ENCODE results near the gene EPHX1.
"Not testable (repeated sequence)": the region's sequence is repeated elsewhere in the genome, so short reads cannot be mapped to it uniquely, and the experiment has no call there.

Gene EPHX1

DNA sequence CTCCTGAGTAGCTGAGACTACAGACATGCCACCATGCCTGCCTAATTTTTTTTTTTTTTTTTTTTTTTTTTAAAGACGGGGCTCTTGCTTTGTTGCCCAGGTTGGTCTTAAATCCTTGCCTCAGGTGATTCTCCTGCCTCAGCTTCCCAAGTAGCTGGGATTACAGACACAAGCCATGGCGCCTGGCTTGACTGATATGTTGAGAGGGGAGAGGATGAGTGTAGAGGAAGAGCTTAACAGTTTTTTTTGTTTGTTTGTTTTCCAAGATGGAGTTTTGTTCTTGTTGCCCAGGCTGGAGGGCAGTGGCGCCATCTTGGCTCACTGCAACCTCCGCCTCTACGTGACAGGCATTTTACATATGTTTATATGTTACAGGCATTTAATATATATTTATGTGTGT lies 29.8 kb upstream of the EPHX1 start:
- Histone ChIP-seq H3K36me3 (ENCODE audit: insufficient read depth, low read length) (peaks cover 9% of the 10 kb centered on the region), H3K4me1 (ENCODE audit: control insufficient read depth, insufficient read depth, low read length) (peaks cover 20% of the 10 kb centered on the region), H3K27me3 (ENCODE audit: control insufficient read depth, insufficient read depth, low read length) (no peaks in the 10 kb centered on the region), H3K4me2 (ENCODE audit: low read length) (peak overlapping the region; percentile 81), H3K9ac (ENCODE audit: low read depth, low read length) (no peak overlapping the region), H3K4me3 (ENCODE audit: low read length) (no peak overlapping the region), H3K9me3 (replicated peaks; ENCODE audit: low read length) (no peaks in the 10 kb centered on the region)

DNA sequence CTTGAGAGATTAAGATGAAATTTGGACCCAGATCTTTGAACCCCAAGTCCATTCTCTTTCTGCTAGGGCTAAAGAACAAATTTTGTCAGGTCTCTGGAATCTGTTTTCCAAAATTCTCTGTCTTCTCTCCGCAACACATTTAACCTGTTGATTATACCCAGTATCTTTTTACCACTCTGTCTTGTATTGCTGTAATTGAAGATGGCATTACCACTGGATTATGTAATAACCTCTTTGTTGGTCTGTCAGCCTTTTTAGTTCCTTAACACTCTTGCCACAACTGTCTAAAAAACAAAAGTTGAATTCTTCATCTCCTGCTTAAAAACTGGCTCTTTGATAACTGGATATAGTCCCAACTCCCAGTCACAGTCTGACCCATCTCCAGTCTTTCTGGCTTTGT lies 29.3 kb upstream of the EPHX1 start:
- no peaks in the 10 kb centered on the region for H3K27me3 ChIP-seq (ENCODE audit: control insufficient read depth, insufficient read depth, low read length)
- H3K4me2 ChIP-seq (ENCODE audit: low read length) = peak overlapping the region; percentile 81
- no peak overlapping the region for H3K4me3 ChIP-seq (ENCODE audit: low read length)
- H3K9me3 ChIP-seq (replicated peaks; ENCODE audit: low read length) = no peaks in the 10 kb centered on the region
- H3K36me3 ChIP-seq (ENCODE audit: insufficient read depth, low read length) = peaks cover 10% of the 10 kb centered on the region
- peaks cover 20% of the 10 kb centered on the region for H3K4me1 ChIP-seq (ENCODE audit: control insufficient read depth, insufficient read depth, low read length)
- H3K9ac ChIP-seq (ENCODE audit: low read depth, low read length) = no peak overlapping the region

DNA sequence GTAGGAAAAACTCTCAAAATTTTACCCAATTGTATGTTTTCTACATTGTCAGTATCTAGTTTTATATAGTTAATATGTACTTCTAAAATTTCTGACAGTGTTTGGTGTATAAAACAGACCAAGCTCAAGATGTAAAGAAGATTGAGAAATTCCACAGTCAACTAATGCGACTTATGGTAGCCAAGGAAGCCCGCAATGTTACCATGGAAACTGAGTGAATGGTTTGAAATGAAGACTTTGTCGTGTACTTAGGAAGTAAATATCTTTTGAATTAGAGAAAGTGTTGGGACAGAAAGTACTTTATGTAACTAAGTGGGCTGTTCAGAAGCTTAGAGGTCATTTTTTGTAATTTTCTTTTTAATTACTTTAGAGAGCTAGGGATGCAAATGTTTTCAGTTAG lies 20.8 kb upstream of the EPHX1 start:
- H3K9ac ChIP-seq (ENCODE audit: low read depth, low read length); H3K9me3 ChIP-seq (replicated peaks; ENCODE audit: low read length); H3K4me2 ChIP-seq (ENCODE audit: low read length); H3K4me3 ChIP-seq (ENCODE audit: low read length); H3K4me1 ChIP-seq (ENCODE audit: control insufficient read depth, insufficient read depth, low read length); H3K27me3 ChIP-seq (ENCODE audit: control insufficient read depth, insufficient read depth, low read length): not testable (repeated sequence)
- peaks cover 61% of the 10 kb centered on the region for H3K36me3 ChIP-seq (ENCODE audit: insufficient read depth, low read length)

DNA sequence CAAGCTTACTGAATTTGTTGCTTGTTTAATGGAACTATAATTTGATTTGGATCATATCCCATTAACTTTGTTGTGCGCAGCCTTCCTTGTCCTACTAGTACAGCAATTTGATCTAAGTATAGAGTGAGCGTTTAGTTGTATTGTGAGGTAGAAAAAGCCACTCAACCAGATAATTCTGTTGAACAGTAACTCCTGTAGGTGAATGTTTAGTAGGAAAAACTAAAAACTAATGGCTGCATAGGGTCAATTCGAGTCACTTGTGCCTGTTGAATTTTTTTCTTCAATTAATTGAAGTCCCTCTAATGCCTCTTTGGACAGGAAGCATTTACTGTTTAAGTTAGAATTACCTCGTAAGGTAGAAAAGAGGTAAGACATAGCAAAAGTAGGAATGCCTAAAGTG lies 15.0 kb upstream of the EPHX1 start:
- no peaks in the 10 kb centered on the region for H3K9me3 ChIP-seq (replicated peaks; ENCODE audit: low read length)

DNA sequence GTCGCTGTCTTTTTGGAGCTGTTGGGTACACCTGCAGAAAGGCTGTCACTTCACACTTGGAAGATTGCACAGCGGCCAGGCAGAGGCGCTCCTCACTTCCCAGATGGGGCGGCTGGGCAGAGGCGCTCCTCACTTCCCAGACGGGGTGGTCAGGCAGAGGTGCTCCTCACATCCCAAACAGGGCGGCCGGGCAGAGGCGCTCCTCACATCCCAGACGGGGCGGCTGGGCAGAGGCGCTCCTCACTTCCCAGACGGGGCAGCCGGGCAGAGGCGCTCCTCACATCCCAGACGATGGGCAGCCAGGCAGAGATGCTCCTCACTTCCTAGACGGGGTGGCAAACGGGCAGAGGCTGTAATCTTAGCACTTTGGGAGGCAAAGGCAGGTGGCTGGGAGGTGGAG lies 13.8 kb upstream of the EPHX1 start:
- not testable (repeated sequence) for H3K9ac ChIP-seq (ENCODE audit: low read depth, low read length); H3K4me1 ChIP-seq (ENCODE audit: control insufficient read depth, insufficient read depth, low read length); H3K4me2 ChIP-seq (ENCODE audit: low read length); H3K27me3 ChIP-seq (ENCODE audit: control insufficient read depth, insufficient read depth, low read length); H3K9me3 ChIP-seq (replicated peaks; ENCODE audit: low read length); H3K4me3 ChIP-seq (ENCODE audit: low read length)
- H3K36me3 ChIP-seq (ENCODE audit: insufficient read depth, low read length) = peaks cover 19% of the 10 kb centered on the region

More for the DNA sequence above, 15.0 kb upstream of the EPHX1 start:
- no peak overlapping the region for H3K4me3 ChIP-seq (ENCODE audit: low read length)
- H3K9ac ChIP-seq (ENCODE audit: low read depth, low read length) = no peak overlapping the region
- H3K27me3 ChIP-seq (ENCODE audit: control insufficient read depth, insufficient read depth, low read length) = no peaks in the 10 kb centered on the region
- H3K4me1 ChIP-seq (ENCODE audit: control insufficient read depth, insufficient read depth, low read length) = no peaks in the 10 kb centered on the region
- no peak overlapping the region for H3K4me2 ChIP-seq (ENCODE audit: low read length)
- H3K36me3 ChIP-seq (ENCODE audit: insufficient read depth, low read length) = peaks cover 27% of the 10 kb centered on the region

DNA sequence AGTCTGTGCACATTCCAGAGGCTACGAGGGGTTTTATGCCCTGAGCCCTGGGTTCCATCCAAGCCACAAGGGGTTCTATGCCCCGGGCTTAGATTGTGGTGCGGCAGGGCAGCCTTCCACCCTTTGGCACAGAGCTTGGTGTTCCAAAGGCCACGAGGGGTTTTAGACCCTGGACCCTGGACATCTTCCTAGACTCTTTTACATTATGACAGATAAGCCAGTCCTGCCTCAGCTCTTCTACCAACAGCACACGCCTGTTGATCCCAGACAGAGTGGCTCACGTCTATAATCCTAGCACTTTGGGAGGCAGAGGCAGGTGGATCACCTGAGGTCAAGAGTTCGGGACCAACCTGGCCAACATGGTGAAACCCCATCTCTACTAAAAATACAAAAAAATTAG lies 8.8 kb upstream of the EPHX1 start:
- not testable (repeated sequence) for H3K9ac ChIP-seq (ENCODE audit: low read depth, low read length); H3K27me3 ChIP-seq (ENCODE audit: control insufficient read depth, insufficient read depth, low read length); H3K4me1 ChIP-seq (ENCODE audit: control insufficient read depth, insufficient read depth, low read length); H3K36me3 ChIP-seq (ENCODE audit: insufficient read depth, low read length); H3K4me2 ChIP-seq (ENCODE audit: low read length); H3K9me3 ChIP-seq (replicated peaks; ENCODE audit: low read length); H3K4me3 ChIP-seq (ENCODE audit: low read length)

DNA sequence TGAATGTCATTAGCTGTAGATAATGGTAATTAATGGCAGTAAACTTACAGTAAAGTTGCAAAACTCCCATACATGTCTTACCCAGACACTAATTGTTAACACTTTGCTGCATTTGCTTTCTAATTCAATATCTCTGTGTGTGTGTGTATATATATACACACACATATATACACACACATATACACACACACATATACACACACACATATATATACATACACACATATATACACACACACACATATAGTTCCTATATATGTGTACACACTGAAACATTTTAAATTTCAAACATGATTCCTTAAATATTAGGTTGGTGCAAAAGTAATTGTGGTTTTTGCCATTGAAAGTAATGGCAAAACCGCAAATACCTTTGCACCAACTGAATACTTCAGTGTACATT lies 3.7 kb upstream of the EPHX1 start:
- Histone ChIP-seq H3K4me2 (ENCODE audit: low read length) (no peak overlapping the region), H3K4me1 (ENCODE audit: control insufficient read depth, insufficient read depth, low read length) (peaks cover 12% of the 10 kb centered on the region), H3K9me3 (replicated peaks; ENCODE audit: low read length) (no peaks in the 10 kb centered on the region), H3K27me3 (ENCODE audit: control insufficient read depth, insufficient read depth, low read length) (no peaks in the 10 kb centered on the region), H3K9ac (ENCODE audit: low read depth, low read length) (no peak overlapping the region), H3K4me3 (ENCODE audit: low read length) (no peak overlapping the region), H3K36me3 (ENCODE audit: insufficient read depth, low read length) (no peaks in the 10 kb centered on the region)

DNA sequence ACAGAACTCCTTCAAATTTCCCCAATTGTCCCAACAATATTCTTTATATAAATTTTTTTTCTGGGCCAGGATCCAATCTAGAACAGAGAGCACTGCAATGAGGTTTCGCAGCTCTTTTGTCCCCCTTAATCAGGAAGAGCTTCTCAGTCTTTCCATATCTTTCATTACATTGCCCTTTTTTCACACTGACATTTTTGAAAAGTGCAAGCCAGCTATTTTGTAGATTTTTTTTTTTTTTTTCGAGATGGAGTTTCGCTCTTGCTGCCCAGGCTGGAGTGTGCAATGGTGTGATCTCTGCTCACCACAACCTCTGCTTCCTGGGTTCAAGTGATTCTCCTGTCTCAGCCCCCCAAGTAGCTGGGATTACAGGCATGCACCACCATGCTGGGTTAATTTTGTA lies 3.2 kb upstream of the EPHX1 start:
- peaks cover 14% of the 10 kb centered on the region for H3K4me1 ChIP-seq (ENCODE audit: control insufficient read depth, insufficient read depth, low read length)
- H3K9ac ChIP-seq (ENCODE audit: low read depth, low read length); H3K36me3 ChIP-seq (ENCODE audit: insufficient read depth, low read length); H3K4me2 ChIP-seq (ENCODE audit: low read length); H3K4me3 ChIP-seq (ENCODE audit: low read length); H3K27me3 ChIP-seq (ENCODE audit: control insufficient read depth, insufficient read depth, low read length); H3K9me3 ChIP-seq (replicated peaks; ENCODE audit: low read length): not testable (repeated sequence)

DNA sequence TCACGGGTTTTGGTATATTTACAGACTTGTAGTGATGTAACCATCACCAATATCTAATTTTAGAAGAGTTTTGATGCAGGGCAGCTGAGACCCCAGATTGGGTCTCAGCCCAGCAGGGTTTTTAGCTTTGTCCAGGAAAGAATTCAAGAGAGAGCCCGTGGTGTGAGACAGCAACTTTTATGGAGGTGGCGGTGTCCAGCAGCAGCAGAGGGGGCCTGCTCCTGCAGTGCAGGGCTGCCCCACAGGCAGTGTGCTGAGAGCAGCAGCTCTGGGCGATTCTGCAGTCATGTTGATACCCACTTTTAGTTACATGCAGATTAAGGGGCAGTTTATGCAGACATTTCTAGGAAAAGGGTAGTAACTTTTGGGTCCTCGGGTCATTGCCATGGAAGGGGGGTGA lies 1.8 kb upstream of the EPHX1 start:
- no peak overlapping the region for H3K4me2 ChIP-seq (ENCODE audit: low read length)
- no peaks in the 10 kb centered on the region for H3K9me3 ChIP-seq (replicated peaks; ENCODE audit: low read length)
- peaks cover 16% of the 10 kb centered on the region for H3K4me1 ChIP-seq (ENCODE audit: control insufficient read depth, insufficient read depth, low read length)
- no peak overlapping the region for H3K4me3 ChIP-seq (ENCODE audit: low read length)
- no peaks in the 10 kb centered on the region for H3K36me3 ChIP-seq (ENCODE audit: insufficient read depth, low read length)
- H3K27me3 ChIP-seq (ENCODE audit: control insufficient read depth, insufficient read depth, low read length) = no peaks in the 10 kb centered on the region
- H3K9ac ChIP-seq (ENCODE audit: low read depth, low read length) = no peak overlapping the region

DNA sequence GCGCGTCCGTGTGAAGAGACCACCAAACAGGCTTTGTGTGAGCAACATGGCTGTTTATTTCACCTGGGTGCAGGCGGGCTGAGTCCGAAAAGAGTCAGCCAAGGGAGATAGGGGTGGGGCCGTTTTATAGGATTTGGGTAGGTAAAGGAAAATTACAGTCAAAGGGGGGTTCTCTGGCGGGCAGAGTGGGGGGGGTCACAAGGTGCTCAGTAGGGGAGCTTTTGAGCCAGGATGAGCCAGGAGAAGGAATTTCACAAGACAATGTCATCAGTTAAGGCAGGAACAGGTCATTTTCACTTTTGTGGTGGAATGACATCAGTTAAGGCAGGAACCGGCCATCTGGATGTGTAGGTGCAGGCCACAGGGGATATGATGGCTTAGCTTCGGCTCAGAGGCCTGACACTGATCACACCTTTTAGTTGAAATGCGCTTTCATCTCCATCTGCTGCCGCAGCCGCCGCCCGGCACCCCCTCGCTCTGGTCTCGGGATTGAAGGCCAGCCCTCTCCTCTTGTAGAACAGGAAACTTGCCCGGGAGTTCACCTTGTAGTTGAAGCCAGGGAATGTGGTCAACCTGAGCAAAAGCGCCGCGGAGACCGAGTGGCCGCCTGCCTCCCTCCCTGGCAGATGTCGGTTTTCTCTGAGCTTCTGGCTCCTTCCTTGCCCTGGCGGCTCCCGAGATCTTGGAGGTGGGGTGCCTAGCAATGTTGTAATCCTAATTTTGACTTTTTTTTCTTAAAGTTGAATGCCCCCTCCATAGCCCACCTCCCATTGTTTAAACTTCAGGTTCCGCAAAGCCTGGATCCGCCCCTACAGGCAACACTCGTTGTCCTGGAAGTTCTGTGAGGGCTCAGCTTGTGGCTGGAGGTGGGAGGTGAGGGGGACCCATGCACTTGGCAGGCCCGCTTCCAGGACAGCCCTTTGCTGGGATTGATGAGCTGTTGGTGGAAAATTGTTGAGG lies 935 bp downstream of the EPHX1 start:
- Histone ChIP-seq H3K4me3 (ENCODE audit: low read length) (peak overlapping the region; percentile 83), H3K4me2 (ENCODE audit: low read length) (peak overlapping the region; percentile 90), H3K9ac (ENCODE audit: low read depth, low read length) (peak overlapping the region; percentile 84), H3K4me1 (ENCODE audit: control insufficient read depth, insufficient read depth, low read length) (peaks cover 25% of the 10 kb centered on the region)
- H3K36me3 ChIP-seq (ENCODE audit: insufficient read depth, low read length); H3K27me3 ChIP-seq (ENCODE audit: control insufficient read depth, insufficient read depth, low read length); H3K9me3 ChIP-seq (replicated peaks; ENCODE audit: low read length): not testable (repeated sequence)

DNA sequence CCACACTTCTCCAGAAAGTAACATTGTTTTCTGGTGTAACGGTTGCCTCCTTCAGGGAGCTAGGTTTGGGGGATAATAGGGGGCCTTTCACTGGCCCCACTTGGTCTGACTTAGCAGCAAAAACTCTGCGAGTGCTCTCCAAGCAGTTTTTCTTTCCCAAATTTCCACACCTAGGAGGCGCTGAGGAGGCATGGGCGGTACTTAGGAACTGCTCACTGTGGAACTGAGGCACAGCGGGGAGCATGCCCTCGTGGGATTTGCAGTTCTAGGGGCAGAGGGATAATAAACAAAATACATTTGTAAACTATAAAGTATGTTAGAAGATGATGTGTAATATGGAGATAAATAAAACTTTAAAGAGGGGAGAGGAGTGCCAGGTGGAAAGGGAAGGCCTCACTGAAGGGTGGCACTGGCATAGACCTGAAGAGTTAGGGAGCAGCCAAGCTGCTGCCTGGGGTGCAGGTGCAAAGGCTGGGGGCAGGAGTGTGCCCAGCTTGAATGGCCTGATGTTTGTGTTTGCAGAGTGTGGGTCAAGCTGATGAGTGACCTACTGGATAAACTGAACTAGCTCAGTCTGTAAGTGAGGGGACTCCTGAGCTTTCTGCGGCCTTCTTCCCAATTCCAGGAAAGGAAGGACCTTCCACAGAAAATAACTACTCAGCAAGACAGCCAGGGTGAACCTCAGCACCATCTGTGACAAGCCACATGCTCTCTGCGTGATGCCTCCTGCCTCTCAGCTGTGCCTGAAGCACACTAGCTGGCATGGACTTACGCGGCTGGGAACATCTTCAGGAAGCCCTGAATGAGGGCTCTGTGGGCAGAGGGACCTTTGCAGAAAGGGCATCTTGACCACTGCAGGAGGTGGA lies 1.9 kb downstream of the EPHX1 start:
- Histone ChIP-seq H3K4me2 (ENCODE audit: low read length) (peak overlapping the region; percentile 90), H3K36me3 (ENCODE audit: insufficient read depth, low read length) (no peaks in the 10 kb centered on the region), H3K9ac (ENCODE audit: low read depth, low read length) (no peak overlapping the region), H3K4me1 (ENCODE audit: control insufficient read depth, insufficient read depth, low read length) (peaks cover 31% of the 10 kb centered on the region), H3K4me3 (ENCODE audit: low read length) (no peak overlapping the region), H3K27me3 (ENCODE audit: control insufficient read depth, insufficient read depth, low read length) (no peaks in the 10 kb centered on the region), H3K9me3 (replicated peaks; ENCODE audit: low read length) (no peaks in the 10 kb centered on the region)

Measured in skeletal muscle satellite cell (primary cell).